Brain microvascular endothelial cell (primary cell): ENCODE measurements around the gene RNF166.

Experiments used
- DNase-seq: peaks from one replicate; pipeline ENCODE4 v3.0.0-alpha.2; 2020
- H3K27ac ChIP-seq: fragments of 250-450 bp; sonication (Bioruptor Pico); 2 replicates; pipeline ENCODE4 v1.5.1; 2020; ENCODE audit warnings: mild to moderate bottlenecking, moderate library complexity
- H3K27me3 ChIP-seq: fragments of 250-450 bp; sonication (Bioruptor Pico); replicated peaks from 2 replicates; pipeline ENCODE4 v1.5.1; 2020; ENCODE audit warnings: mild to moderate bottlenecking
- H3K36me3 ChIP-seq: fragments of 250-450 bp; sonication (Bioruptor Pico); replicated peaks from 2 replicates; pipeline ENCODE4 v1.5.1; 2020; ENCODE audit warnings: mild to moderate bottlenecking
- H3K4me3 ChIP-seq: 2 replicates; pipeline ENCODE4 v1.5.1; 2011; ENCODE audit warnings: low read depth, mild to moderate bottlenecking, control low read depth, low read length, moderate library complexity
- CTCF ChIP-seq: IDR thresholded peaks from 2 replicates; pipeline ENCODE4 v1.5.1; 2011; ENCODE audit warnings: low read depth, mild to moderate bottlenecking, moderate library complexity, low read length, control low read depth, inconsistent platforms; ENCODE audit errors: missing control alignments
- in situ Hi-C: cut with HindIII; loops from 2 replicates; pipeline ENCODE4 v1.10.0; 2017; ENCODE audit warnings: low sequenced_read_pairs, low pct_ligation_motif_present

RNF166 gene

GRCh38 chr16:88667461-88667860 lies 38.7 kb downstream of the RNF166 start:
- Histone ChIP-seq H3K27me3 (no peaks in the 10 kb centered on the region), H3K36me3 (no peaks in the 10 kb centered on the region), H3K27ac (no peak overlapping the region), H3K4me3 (no peak overlapping the region)
- in situ Hi-C loops = no loop called here
- peak; percentile 50 for TF ChIP-seq CTCF
- DNase-seq = no peak

DNA sequence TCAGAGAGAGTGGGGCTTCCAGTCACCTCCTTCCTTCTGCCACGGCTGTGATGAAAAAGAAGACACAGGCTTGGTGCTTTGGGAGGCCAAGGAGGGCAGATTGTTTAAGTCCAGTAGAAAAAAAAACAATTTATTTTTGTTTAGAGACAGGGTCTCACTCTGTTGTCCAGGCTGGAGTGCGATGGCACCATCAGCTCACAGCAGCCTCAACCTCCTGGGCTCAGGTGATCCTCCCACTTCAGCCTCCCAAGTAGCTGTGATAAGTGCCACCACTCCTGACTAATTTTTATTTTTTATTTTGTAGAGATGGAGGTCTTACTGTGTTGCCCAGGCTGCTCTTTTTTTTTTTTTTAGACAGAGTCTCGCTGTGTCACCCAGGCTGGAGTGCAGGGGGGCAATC lies 40.6 kb downstream of the RNF166 start:
- no peak for TF ChIP-seq CTCF
- Histone ChIP-seq H3K27me3 (no peaks in the 10 kb centered on the region), H3K4me3 (no peak overlapping the region), H3K27ac (no peak overlapping the region), H3K36me3 (no peaks in the 10 kb centered on the region)
- DNase-seq = no peak
- in situ Hi-C loops = no loop called here

DNA sequence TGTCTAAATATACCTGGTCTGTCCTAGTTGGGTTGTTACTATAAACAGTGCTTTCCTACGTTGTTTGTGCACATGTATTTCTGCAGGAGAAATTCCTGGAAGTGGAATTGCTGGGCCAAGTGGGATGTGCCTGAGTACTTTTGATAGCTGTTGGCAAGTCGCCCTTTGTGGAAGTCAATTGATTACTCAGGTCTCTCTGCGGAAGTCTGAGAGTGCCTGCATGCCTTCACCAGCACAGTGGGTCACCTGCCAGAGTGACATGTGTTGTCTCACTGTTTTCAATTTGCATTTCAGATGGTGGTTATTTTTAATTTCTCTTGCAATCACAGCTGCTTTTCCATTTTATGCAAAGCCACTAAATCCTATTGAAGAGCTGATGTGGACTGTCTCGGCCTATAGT lies 41.1 kb downstream of the RNF166 start:
- no peak for DNase-seq
- Histone ChIP-seq H3K27me3 (no peaks in the 10 kb centered on the region), H3K4me3 (no peak overlapping the region), H3K27ac (no peak overlapping the region), H3K36me3 (peaks cover under 1% of the 10 kb centered on the region)
- in situ Hi-C loops = no loop called here
- TF ChIP-seq CTCF = no peak

DNA sequence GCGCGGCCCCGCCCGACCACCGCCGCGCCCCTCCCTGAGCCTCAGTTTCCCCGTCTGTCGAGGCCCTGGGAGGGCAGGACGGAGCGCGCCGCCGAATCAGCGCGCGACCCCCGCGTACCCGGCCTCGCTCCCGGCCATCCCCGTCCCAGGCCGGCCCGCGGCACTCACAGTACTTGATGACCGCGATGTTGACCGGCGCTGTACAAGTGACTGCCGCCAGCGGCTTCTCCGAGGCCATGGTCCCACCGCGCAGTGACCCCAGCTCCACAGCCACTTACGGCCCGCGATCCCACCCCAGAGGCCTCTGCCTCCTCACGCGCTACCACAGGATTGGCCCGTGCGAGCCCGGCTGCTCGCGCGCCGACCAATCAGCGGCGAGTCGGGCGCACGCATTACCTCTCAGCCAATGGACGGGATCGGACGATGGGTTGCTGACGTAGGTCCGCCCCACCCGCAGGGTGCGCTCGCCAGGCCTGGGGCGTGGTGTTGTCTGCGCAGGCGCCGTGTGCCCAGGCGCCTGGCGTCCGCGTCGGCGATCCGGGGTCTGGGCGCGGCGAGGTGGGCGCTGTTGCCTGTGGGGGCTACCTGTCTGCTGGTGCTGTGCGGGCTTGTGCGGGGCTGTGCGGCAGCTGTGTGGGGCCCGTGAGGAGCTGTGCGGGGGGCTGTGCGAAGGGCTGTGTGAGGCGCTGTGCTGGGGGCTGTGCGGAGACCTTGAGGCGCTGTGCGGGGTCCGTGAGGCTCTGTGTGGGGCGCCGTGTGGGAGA lies 43.2 kb downstream of the RNF166 start, which contains the start of gene MVD:
MVD (minus strand) TSS at position 249 of the 764 bp plus-strand sequence; CDS start at position 238, 11 bp downstream.
- Histone ChIP-seq H3K27me3 (no peaks in the 10 kb centered on the region), H3K27ac (peak within 1 kb of the TSS; percentile 80), H3K4me3 (peak within 1 kb of the TSS; percentile 99), H3K36me3 (peaks cover 3% of the 10 kb centered on the region)
- TF ChIP-seq CTCF = no peak
- in situ Hi-C loops = no loop called here
- DNase-seq = peak; percentile 96

DNA sequence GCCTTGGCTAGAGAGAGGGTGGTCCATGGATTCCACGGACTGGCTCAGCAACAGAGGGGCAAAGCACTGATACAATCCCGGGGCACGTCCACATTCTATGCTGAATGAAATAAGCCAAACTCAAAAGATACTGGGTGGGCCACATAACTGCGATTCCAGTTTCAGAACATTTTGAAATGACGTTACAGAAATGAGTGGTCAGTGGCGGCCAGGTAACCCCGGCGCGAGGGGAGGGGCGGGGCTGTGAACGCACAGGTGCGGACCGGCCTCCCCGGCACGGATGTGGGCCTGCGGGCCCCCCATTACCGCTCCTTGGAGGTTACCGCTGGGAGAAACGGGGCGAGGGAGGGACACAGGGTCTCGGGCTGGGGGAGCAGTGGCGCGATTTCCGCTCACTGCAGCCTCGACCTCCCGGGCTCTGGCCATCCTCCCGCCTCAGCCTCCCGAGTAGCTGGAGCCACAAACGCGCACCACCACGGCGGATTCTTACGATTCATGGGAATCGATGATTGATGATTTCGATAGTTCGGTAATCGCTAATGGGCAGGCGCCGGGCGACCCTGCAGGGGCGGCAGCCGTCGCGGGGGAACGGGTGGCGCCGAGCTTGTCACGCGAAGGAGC lies 43.9 kb downstream of the RNF166 start:
- in situ Hi-C loops = no loop called here
- no peak for DNase-seq
- H3K4me3 ChIP-seq = peak overlapping the region; percentile 99
- no peak for TF ChIP-seq CTCF
- H3K27me3 ChIP-seq = no peaks in the 10 kb centered on the region
- peak overlapping the region; percentile 80 for H3K27ac ChIP-seq
- H3K36me3 ChIP-seq = peaks cover 10% of the 10 kb centered on the region
